ENCODE results near the gene PTAFR. TPM values are rescaled to one million over a fixed set of nuclear protein-coding genes. Genes with fewer than 3 reads are reported as not detected.
"Not testable (repeated sequence)": the region's sequence is repeated elsewhere in the genome, so short reads cannot be mapped to it uniquely, and the experiment has no call there.

The PTAFR gene
- total RNA-seq, 2 donors from 2014 or later = 2.4 to 2.9 TPM

GRCh38 chr1:28147264-28148094 lies 29.0 kb downstream of the PTAFR start:
- H3K4me3 Mint-ChIP-seq = no peak overlapping the region
- H3K4me1 Mint-ChIP-seq = peaks cover 3% of the 10 kb centered on the region
- H3K27ac Mint-ChIP-seq = no peak overlapping the region
- H3K27me3 Mint-ChIP-seq = peaks cover 5% of the 10 kb centered on the region
- no peak for ATAC-seq
- no peaks in the 10 kb centered on the region for H3K9me3 ChIP-seq (ENCODE audit: control insufficient read depth, low read length, poor library complexity, severe bottlenecking)
- no peak for DNase-seq
- H3K36me3 Mint-ChIP-seq (ENCODE audit: low read depth) = peaks cover 3% of the 10 kb centered on the region

- ATAC-seq (no peak), DNase-seq (no peak)
- H3K36me3 Mint-ChIP-seq (ENCODE audit: low read depth) = peaks cover 3% of the 10 kb centered on the region
- no peak overlapping the region for H3K4me3 Mint-ChIP-seq
- peaks cover 3% of the 10 kb centered on the region for H3K4me1 Mint-ChIP-seq
- H3K27ac Mint-ChIP-seq = no peak overlapping the region
- H3K27me3 Mint-ChIP-seq = peaks cover 5% of the 10 kb centered on the region
- no peaks in the 10 kb centered on the region for H3K9me3 ChIP-seq (ENCODE audit: control insufficient read depth, low read length, poor library complexity, severe bottlenecking)
Measured at GRCh38 chr1:28145728-28146127, 30.8 kb downstream of the PTAFR start.

- DNase-seq (no peak), ATAC-seq (peak; percentile 33)
- no peak overlapping the region for H3K4me3 Mint-ChIP-seq
- H3K9me3 ChIP-seq (ENCODE audit: control insufficient read depth, low read length, poor library complexity, severe bottlenecking) = no peaks in the 10 kb centered on the region
- no peaks in the 10 kb centered on the region for H3K4me1 Mint-ChIP-seq
- H3K27me3 Mint-ChIP-seq = peaks cover 2% of the 10 kb centered on the region
- no peak overlapping the region for H3K27ac Mint-ChIP-seq
- H3K36me3 Mint-ChIP-seq (ENCODE audit: low read depth) = no peaks in the 10 kb centered on the region
Measured at GRCh38 chr1:28144203-28145135, 32.0 kb downstream of the PTAFR start.

- DNase-seq (no peak), ATAC-seq (no peak)
- H3K9me3 ChIP-seq (ENCODE audit: control insufficient read depth, low read length, poor library complexity, severe bottlenecking) = no peaks in the 10 kb centered on the region
- H3K27me3 Mint-ChIP-seq = peaks cover 9% of the 10 kb centered on the region
- no peak overlapping the region for H3K4me3 Mint-ChIP-seq
- no peak overlapping the region for H3K27ac Mint-ChIP-seq
- H3K36me3 Mint-ChIP-seq (ENCODE audit: low read depth) = no peaks in the 10 kb centered on the region
- H3K4me1 Mint-ChIP-seq = peaks cover 2% of the 10 kb centered on the region
Measured at GRCh38 chr1:28143496-28144202, 32.8 kb downstream of the PTAFR start.

- H3K4me1 Mint-ChIP-seq = peaks cover 5% of the 10 kb centered on the region
- no peak overlapping the region for H3K27ac Mint-ChIP-seq
- ATAC-seq = no peak
- H3K9me3 ChIP-seq (ENCODE audit: control insufficient read depth, low read length, poor library complexity, severe bottlenecking) = no peaks in the 10 kb centered on the region
- H3K36me3 Mint-ChIP-seq (ENCODE audit: low read depth) = no peaks in the 10 kb centered on the region
- H3K27me3 Mint-ChIP-seq = peaks cover 10% of the 10 kb centered on the region
- no peak for DNase-seq
- no peak overlapping the region for H3K4me3 Mint-ChIP-seq
Measured at GRCh38 chr1:28141685-28142084, 34.8 kb downstream of the PTAFR start.

- H3K9me3 ChIP-seq (ENCODE audit: control insufficient read depth, low read length, poor library complexity, severe bottlenecking); H3K4me3 Mint-ChIP-seq; H3K36me3 Mint-ChIP-seq (ENCODE audit: low read depth); H3K27ac Mint-ChIP-seq; ATAC-seq; DNase-seq; H3K4me1 Mint-ChIP-seq: not testable (repeated sequence)
- peaks cover 16% of the 10 kb centered on the region for H3K27me3 Mint-ChIP-seq
Measured at GRCh38 chr1:28139866-28140265, 36.6 kb downstream of the PTAFR start.

GRCh38 chr1:28139025-28139712 lies 37.3 kb downstream of the PTAFR start:
- DNase-seq = no peak

GRCh38 chr1:28136922-28137613 lies 39.4 kb downstream of the PTAFR start:
- Mint-ChIP-seq H3K27me3 (peaks cover 23% of the 10 kb centered on the region), H3K36me3 (ENCODE audit: low read depth) (no peaks in the 10 kb centered on the region), H3K27ac (peak overlapping the region; percentile 74), H3K4me1 (peaks cover 5% of the 10 kb centered on the region), H3K4me3 (no peak overlapping the region)
- no peaks in the 10 kb centered on the region for H3K9me3 ChIP-seq (ENCODE audit: control insufficient read depth, low read length, poor library complexity, severe bottlenecking)
- DNase-seq (no peak), ATAC-seq (no peak)

More at GRCh38 chr1:28139025-28139712, 37.3 kb downstream of the PTAFR start:
- no peaks in the 10 kb centered on the region for H3K9me3 ChIP-seq (ENCODE audit: control insufficient read depth, low read length, poor library complexity, severe bottlenecking)
- Mint-ChIP-seq H3K27ac (no peak overlapping the region), H3K4me3 (no peak overlapping the region), H3K4me1 (peaks cover 5% of the 10 kb centered on the region), H3K36me3 (ENCODE audit: low read depth) (no peaks in the 10 kb centered on the region), H3K27me3 (peaks cover 21% of the 10 kb centered on the region)
- ATAC-seq = no peak

GRCh38 chr1:28136169-28136921 lies 40.1 kb downstream of the PTAFR start:
- peaks cover 23% of the 10 kb centered on the region for H3K27me3 Mint-ChIP-seq
- no peak for DNase-seq

GRCh38 chr1:28135371-28136168 lies 40.9 kb downstream of the PTAFR start:
- H3K27me3 Mint-ChIP-seq = peaks cover 23% of the 10 kb centered on the region
- no peaks in the 10 kb centered on the region for H3K9me3 ChIP-seq (ENCODE audit: control insufficient read depth, low read length, poor library complexity, severe bottlenecking)
- peaks cover 7% of the 10 kb centered on the region for H3K4me1 Mint-ChIP-seq
- peak; percentile 59 for ATAC-seq
- no peak overlapping the region for H3K27ac Mint-ChIP-seq
- DNase-seq = no peak
- H3K4me3 Mint-ChIP-seq = peak overlapping the region; percentile 16
- H3K36me3 Mint-ChIP-seq (ENCODE audit: low read depth) = no peaks in the 10 kb centered on the region

More at GRCh38 chr1:28136169-28136921, 40.1 kb downstream of the PTAFR start:
- no peak overlapping the region for H3K27ac Mint-ChIP-seq
- H3K4me1 Mint-ChIP-seq = peaks cover 7% of the 10 kb centered on the region
- no peaks in the 10 kb centered on the region for H3K9me3 ChIP-seq (ENCODE audit: control insufficient read depth, low read length, poor library complexity, severe bottlenecking)
- ATAC-seq = no peak
- no peak overlapping the region for H3K4me3 Mint-ChIP-seq
- H3K36me3 Mint-ChIP-seq (ENCODE audit: low read depth) = no peaks in the 10 kb centered on the region

- Mint-ChIP-seq H3K36me3 (ENCODE audit: low read depth) (no peaks in the 10 kb centered on the region), H3K27me3 (peaks cover 23% of the 10 kb centered on the region), H3K27ac (no peak overlapping the region), H3K4me3 (no peak overlapping the region), H3K4me1 (peaks cover 7% of the 10 kb centered on the region)
- ATAC-seq (no peak), DNase-seq (no peak)
- H3K9me3 ChIP-seq (ENCODE audit: control insufficient read depth, low read length, poor library complexity, severe bottlenecking) = no peaks in the 10 kb centered on the region
Measured at GRCh38 chr1:28134651-28135207, 41.8 kb downstream of the PTAFR start.
